GM23338 (cell line): ENCODE results near the gene PRLH. TPM values are rescaled to one million over a fixed set of nuclear protein-coding genes. Genes with fewer than 3 reads are reported as not detected.

Source experiments
- ATAC-seq: fragments of 200-7000 bp; cut with Tn5 transposase; 3 replicates; pipeline ENCODE4 v1.9.1; 2020
- DNase-seq: peaks from one replicate; pipeline ENCODE4 v3.0.0-alpha.2; 2015; ENCODE audit warnings: low spot score
- H2AFZ ChIP-seq: fragments of 200-600 bp; sonication (generic); 2 replicates; pipeline ENCODE4 v1.8.0; 2016; ENCODE audit warnings: antibody characterized with exemption, mild to moderate bottlenecking, moderate library complexity
- H3F3A ChIP-seq: fragments of 200-600 bp; sonication (generic); replicated peaks from 2 replicates; pipeline ENCODE4 v1.8.0; 2017; ENCODE audit warnings: antibody characterized with exemption, mixed run types, low read depth
- H3K27ac ChIP-seq: fragments of 200-600 bp; sonication (generic); 2 replicates; pipeline ENCODE4 v1.6.1; 2016; ENCODE audit warnings: low read depth
- H3K27me3 ChIP-seq: fragments of 200-600 bp; sonication (generic); 2 replicates; pipeline ENCODE4 v1.8.0; 2016; ENCODE audit warnings: mild to moderate bottlenecking, mixed run types, moderate library complexity; ENCODE audit not compliant: insufficient read depth
- H3K36me3 ChIP-seq: fragments of 200-600 bp; sonication (generic); 2 replicates; pipeline ENCODE4 v1.8.0; 2016; ENCODE audit warnings: mild to moderate bottlenecking; ENCODE audit not compliant: insufficient read depth
- H3K4me1 ChIP-seq: fragments of 200-600 bp; sonication (generic); 2 replicates; pipeline ENCODE4 v1.8.0; 2016; ENCODE audit warnings: mild to moderate bottlenecking, moderate library complexity; ENCODE audit not compliant: insufficient read depth
- H3K4me2 ChIP-seq: fragments of 200-600 bp; sonication (generic); 2 replicates; pipeline ENCODE4 v1.7.1; 2017; ENCODE audit warnings: mixed run types
- H3K4me3 ChIP-seq: fragments of 200-600 bp; sonication (generic); 2 replicates; pipeline ENCODE4 v1.6.1; 2016; ENCODE audit warnings: mixed run types
- H3K79me2 ChIP-seq: fragments of 200-600 bp; sonication (generic); replicated peaks from 2 replicates; pipeline ENCODE4 v1.8.0; 2017; ENCODE audit warnings: mild to moderate bottlenecking; ENCODE audit not compliant: insufficient read depth
- H3K9me2 ChIP-seq: fragments of 200-600 bp; sonication (generic); 2 replicates; pipeline ENCODE4 v1.8.0; 2017; ENCODE audit not compliant: insufficient read depth
- H4K20me1 ChIP-seq: fragments of 200-600 bp; sonication (generic); replicated peaks from 2 replicates; pipeline ENCODE4 v1.8.0; 2017; ENCODE audit warnings: mild to moderate bottlenecking; ENCODE audit not compliant: insufficient read depth
- H3K27ac Mint-ChIP-seq: 2 replicates; pipeline ENCODE4 v1.8.0; 2020; ENCODE audit warnings: inconsistent platforms, mild to moderate bottlenecking, moderate library complexity, mixed read lengths
- H3K27me3 Mint-ChIP-seq: 3 replicates; pipeline ENCODE4 v1.8.0; 2022; ENCODE audit warnings: low read depth, mild to moderate bottlenecking, moderate library complexity, mixed read lengths, inconsistent platforms; ENCODE audit not compliant: insufficient read depth, poor library complexity
- H3K36me3 Mint-ChIP-seq: 3 replicates; pipeline ENCODE4 v1.8.0; 2021; ENCODE audit warnings: low read depth, mild to moderate bottlenecking, inconsistent platforms, moderate library complexity, mixed read lengths
- H3K4me1 Mint-ChIP-seq: 3 replicates; pipeline ENCODE4 v1.8.0; 2020; ENCODE audit warnings: mild to moderate bottlenecking, inconsistent platforms, mixed read lengths
- H3K4me3 Mint-ChIP-seq: 3 replicates; pipeline ENCODE4 v1.8.0; 2021; ENCODE audit warnings: moderate library complexity, mild to moderate bottlenecking, inconsistent platforms, mixed read lengths
- H3K9me3 Mint-ChIP-seq: 3 replicates; pipeline ENCODE4 v1.8.0; 2020; ENCODE audit warnings: moderate library complexity, mild to moderate bottlenecking, inconsistent platforms, mixed read lengths
- EZH2phosphoT487 ChIP-seq: fragments of 200-600 bp; sonication (generic); IDR thresholded peaks from one replicate; pipeline ENCODE4 v1.8.1; 2018; ENCODE audit warnings: antibody characterized with exemption; ENCODE audit not compliant: unreplicated experiment
- JUNB ChIP-seq: IDR thresholded peaks from one replicate; pipeline ENCODE4 v1.6.1; 2016; ENCODE audit warnings: antibody characterized with exemption; ENCODE audit not compliant: unreplicated experiment
- STAT1 ChIP-seq: IDR thresholded peaks from one replicate; pipeline ENCODE4 v1.6.1; 2016; ENCODE audit warnings: antibody characterized with exemption; ENCODE audit not compliant: unreplicated experiment
- polyA plus RNA-seq: library from polyadenylated mRNA; unstranded; fragments of >200 nt; fragmentation: Nextera tagmentation; extraction: Ambion mirVana; gene quantifications from 2 replicates; pipeline ENCODE4 v1.2.1, GENCODE V29; 2016
- total RNA-seq: library from RNA; depleted of rRNA; stranded (reverse); fragments of >200 nt; shearing (Covaris generic); gene quantifications from 2 replicates; pipeline ENCODE4 v1.2.3, GENCODE V29; 2014
- TF ChIP-seq, protein P1 (sequence below): fragments of 250-450 bp; sonication (Bioruptor Pico); IDR thresholded peaks from 2 replicates; pipeline ENCODE4 v1.5.0; 2020; ENCODE audit warnings: mild to moderate bottlenecking, moderate library complexity
- TF ChIP-seq, protein P2 (sequence below): IDR thresholded peaks from one replicate; pipeline ENCODE4 v1.6.1; 2018; ENCODE audit warnings: antibody characterized with exemption; ENCODE audit not compliant: unreplicated experiment

PRLH gene
- total and polyA plus RNA-seq, 2 experiments from 2014 or later, result not detected

- TF ChIP-seq, protein P1, sequence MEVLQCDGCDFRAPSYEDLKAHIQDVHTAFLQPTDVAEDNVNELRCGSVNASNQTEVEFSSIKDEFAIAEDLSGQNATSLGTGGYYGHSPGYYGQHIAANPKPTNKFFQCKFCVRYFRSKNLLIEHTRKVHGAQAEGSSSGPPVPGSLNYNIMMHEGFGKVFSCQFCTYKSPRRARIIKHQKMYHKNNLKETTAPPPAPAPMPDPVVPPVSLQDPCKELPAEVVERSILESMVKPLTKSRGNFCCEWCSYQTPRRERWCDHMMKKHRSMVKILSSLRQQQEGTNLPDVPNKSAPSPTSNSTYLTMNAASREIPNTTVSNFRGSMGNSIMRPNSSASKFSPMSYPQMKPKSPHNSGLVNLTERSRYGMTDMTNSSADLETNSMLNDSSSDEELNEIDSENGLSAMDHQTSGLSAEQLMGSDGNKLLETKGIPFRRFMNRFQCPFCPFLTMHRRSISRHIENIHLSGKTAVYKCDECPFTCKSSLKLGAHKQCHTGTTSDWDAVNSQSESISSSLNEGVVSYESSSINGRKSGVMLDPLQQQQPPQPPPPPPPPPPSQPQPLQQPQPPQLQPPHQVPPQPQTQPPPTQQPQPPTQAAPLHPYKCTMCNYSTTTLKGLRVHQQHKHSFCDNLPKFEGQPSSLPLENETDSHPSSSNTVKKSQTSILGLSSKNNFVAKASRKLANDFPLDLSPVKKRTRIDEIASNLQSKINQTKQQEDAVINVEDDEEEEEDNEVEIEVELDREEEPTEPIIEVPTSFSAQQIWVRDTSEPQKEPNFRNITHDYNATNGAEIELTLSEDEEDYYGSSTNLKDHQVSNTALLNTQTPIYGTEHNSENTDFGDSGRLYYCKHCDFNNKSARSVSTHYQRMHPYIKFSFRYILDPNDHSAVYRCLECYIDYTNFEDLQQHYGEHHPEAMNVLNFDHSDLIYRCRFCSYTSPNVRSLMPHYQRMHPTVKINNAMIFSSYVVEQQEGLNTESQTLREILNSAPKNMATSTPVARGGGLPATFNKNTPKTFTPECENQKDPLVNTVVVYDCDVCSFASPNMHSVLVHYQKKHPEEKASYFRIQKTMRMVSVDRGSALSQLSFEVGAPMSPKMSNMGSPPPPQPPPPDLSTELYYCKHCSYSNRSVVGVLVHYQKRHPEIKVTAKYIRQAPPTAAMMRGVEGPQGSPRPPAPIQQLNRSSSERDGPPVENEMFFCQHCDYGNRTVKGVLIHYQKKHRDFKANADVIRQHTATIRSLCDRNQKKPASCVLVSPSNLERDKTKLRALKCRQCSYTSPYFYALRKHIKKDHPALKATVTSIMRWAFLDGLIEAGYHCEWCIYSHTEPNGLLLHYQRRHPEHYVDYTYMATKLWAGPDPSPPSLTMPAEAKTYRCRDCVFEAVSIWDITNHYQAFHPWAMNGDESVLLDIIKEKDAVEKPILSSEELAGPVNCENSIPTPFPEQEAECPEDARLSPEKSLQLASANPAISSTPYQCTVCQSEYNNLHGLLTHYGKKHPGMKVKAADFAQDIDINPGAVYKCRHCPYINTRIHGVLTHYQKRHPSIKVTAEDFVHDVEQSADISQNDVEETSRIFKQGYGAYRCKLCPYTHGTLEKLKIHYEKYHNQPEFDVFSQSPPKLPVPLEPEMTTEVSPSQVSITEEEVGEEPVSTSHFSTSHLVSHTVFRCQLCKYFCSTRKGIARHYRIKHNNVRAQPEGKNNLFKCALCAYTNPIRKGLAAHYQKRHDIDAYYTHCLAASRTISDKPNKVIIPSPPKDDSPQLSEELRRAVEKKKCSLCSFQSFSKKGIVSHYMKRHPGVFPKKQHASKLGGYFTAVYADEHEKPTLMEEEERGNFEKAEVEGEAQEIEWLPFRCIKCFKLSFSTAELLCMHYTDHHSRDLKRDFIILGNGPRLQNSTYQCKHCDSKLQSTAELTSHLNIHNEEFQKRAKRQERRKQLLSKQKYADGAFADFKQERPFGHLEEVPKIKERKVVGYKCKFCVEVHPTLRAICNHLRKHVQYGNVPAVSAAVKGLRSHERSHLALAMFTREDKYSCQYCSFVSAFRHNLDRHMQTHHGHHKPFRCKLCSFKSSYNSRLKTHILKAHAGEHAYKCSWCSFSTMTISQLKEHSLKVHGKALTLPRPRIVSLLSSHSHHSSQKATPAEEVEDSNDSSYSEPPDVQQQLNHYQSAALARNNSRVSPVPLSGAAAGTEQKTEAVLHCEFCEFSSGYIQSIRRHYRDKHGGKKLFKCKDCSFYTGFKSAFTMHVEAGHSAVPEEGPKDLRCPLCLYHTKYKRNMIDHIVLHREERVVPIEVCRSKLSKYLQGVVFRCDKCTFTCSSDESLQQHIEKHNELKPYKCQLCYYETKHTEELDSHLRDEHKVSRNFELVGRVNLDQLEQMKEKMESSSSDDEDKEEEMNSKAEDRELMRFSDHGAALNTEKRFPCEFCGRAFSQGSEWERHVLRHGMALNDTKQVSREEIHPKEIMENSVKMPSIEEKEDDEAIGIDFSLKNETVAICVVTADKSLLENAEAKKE (CRISPR knock-in tag), result no peak
- TF ChIP-seq JUNB, result no peak
Measured at GRCh38 chr2:237567276-237568029, 1.1 kb downstream of the PRLH start (continued).

DNA sequence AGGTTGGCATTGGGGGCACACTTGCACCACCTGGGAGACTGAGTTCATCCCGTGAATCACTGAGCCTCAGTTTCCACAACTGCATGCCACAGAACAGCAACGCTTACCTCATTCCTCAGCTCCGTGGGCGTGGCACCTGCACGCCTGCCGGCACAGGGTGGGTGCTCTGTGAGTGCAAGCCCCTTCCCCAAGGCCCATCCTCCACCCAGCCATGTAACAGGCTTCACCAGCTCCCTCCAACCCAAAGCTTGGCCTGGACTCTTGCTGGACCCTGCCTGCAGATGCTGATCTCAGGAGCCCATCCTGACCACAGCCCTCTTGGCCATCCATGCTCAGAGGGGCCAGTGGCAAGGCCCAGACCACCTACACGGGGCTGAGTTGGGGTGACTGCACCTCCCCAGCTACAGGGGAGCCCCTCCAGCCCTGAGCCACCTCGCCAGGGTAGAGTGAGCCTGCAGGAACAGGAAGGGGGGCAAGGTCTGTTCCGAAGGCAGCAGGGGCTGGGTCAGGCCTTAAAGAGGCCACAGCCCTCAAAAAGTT is 1.8 kb downstream of the PRLH start:
- TF ChIP-seq EZH2phosphoT487, result no peak
- TF ChIP-seq, protein P2, sequence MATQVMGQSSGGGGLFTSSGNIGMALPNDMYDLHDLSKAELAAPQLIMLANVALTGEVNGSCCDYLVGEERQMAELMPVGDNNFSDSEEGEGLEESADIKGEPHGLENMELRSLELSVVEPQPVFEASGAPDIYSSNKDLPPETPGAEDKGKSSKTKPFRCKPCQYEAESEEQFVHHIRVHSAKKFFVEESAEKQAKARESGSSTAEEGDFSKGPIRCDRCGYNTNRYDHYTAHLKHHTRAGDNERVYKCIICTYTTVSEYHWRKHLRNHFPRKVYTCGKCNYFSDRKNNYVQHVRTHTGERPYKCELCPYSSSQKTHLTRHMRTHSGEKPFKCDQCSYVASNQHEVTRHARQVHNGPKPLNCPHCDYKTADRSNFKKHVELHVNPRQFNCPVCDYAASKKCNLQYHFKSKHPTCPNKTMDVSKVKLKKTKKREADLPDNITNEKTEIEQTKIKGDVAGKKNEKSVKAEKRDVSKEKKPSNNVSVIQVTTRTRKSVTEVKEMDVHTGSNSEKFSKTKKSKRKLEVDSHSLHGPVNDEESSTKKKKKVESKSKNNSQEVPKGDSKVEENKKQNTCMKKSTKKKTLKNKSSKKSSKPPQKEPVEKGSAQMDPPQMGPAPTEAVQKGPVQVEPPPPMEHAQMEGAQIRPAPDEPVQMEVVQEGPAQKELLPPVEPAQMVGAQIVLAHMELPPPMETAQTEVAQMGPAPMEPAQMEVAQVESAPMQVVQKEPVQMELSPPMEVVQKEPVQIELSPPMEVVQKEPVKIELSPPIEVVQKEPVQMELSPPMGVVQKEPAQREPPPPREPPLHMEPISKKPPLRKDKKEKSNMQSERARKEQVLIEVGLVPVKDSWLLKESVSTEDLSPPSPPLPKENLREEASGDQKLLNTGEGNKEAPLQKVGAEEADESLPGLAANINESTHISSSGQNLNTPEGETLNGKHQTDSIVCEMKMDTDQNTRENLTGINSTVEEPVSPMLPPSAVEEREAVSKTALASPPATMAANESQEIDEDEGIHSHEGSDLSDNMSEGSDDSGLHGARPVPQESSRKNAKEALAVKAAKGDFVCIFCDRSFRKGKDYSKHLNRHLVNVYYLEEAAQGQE, result no peak
- TF ChIP-seq STAT1, result no peak
- Histone ChIP-seq H3K4me3 (no peak overlapping the region), H3K4me1 (peaks cover 6% of the 10 kb centered on the region; the same call in 1 of the 2 replicates), H3K4me2 (no peak overlapping the region), H3K27me3 (no peaks in the 10 kb centered on the region), H3F3A (no peaks in the 10 kb centered on the region), H4K20me1 (no peaks in the 10 kb centered on the region), H2AFZ (no peak overlapping the region), H3K27ac (no peak overlapping the region), H3K79me2 (no peaks in the 10 kb centered on the region), H3K9me2 (no peaks in the 10 kb centered on the region), H3K36me3 (no peaks in the 10 kb centered on the region)
- H3K27me3 Mint-ChIP-seq, result peaks cover 7% of the 10 kb centered on the region
- H3K36me3 Mint-ChIP-seq, result no peaks in the 10 kb centered on the region
- no peak overlapping the region for H3K4me3 Mint-ChIP-seq
- H3K9me3 Mint-ChIP-seq, result no peaks in the 10 kb centered on the region; the same call in 2 of the 3 replicates
- H3K4me1 Mint-ChIP-seq, result peaks cover 19% of the 10 kb centered on the region
- no peak for DNase-seq
- ATAC-seq, result no peak
- no peak overlapping the region for H3K27ac Mint-ChIP-seq
